CD4-positive, alpha-beta T cell (primary cell): ENCODE results near the gene TOM1L2. TPM values are rescaled to one million over a fixed set of nuclear protein-coding genes. Genes with fewer than 3 reads are reported as not detected.

Experiments used
- ATAC-seq: fragments of 200-7000 bp; cut with Tn5 transposase; one replicate; pipeline ENCODE4 v1.10.0; 2022; ENCODE audit warnings: mild to moderate bottlenecking; ENCODE audit not compliant: poor library complexity
- CTCF ChIA-PET: fragments of 350-600 bp; sonication (Branson Sonifier 250); formaldehyde crosslinking; loops from one replicate; lab custom pipeline; 2021; ENCODE audit warnings: antibody characterized with exemption, inconsistent platforms; lab: Charles Lee
- POLR2A ChIA-PET: fragments of 350-600 bp; sonication (Branson Sonifier 250); formaldehyde crosslinking; loops from one replicate; lab custom pipeline; 2021; ENCODE audit warnings: antibody characterized with exemption, inconsistent platforms; lab: Charles Lee
- DNase-seq, 14 experiments: peaks; one replicate each; pipeline ENCODE4 v3.0.0-alpha.2; 2013 to 2020; ENCODE audit warnings: mixed read lengths in 2 of 14
- H3K27ac ChIP-seq, 2 donors: one replicate each; pipeline versions ENCODE4 v1.5.1 to v1.7.0; 2013; ENCODE audit warnings: low read length in 2 of 2, low read depth in 1 of 2, mild to moderate bottlenecking in 1 of 2
- H3K27me3 ChIP-seq, 2 experiments: 1 replicate in 1 of 2; 2 replicates in 1 of 2; pipeline versions ENCODE4 v1.6.1 to v1.7.0; 2013; ENCODE audit warnings: low read length in 2 of 2, control low read depth in 1 of 2, mild to moderate bottlenecking in 1 of 2, moderate library complexity in 1 of 2; ENCODE audit not compliant: insufficient read depth in 2 of 2, control insufficient read depth in 1 of 2
- H3K36me3 ChIP-seq: one replicate; pipeline ENCODE4 v1.6.1; 2013; ENCODE audit warnings: low read length, control low read depth; ENCODE audit not compliant: insufficient read depth
- H3K4me1 ChIP-seq: one replicate; pipeline ENCODE4 v1.6.1; 2013; ENCODE audit warnings: low read length, control low read depth; ENCODE audit not compliant: insufficient read depth
- H3K4me3 ChIP-seq: one replicate; pipeline ENCODE4 v1.5.1; 2013; ENCODE audit warnings: mild to moderate bottlenecking, low read length, moderate library complexity
- H3K9me3 ChIP-seq, 2 experiments: 1 replicate in 1 of 2; 2 replicates in 1 of 2; pipeline versions ENCODE4 v1.6.1 to v1.7.0; 2013; ENCODE audit warnings: low read length in 2 of 2, mild to moderate bottlenecking in 2 of 2, control low read depth in 1 of 2, moderate library complexity in 1 of 2; ENCODE audit not compliant: control insufficient read depth in 1 of 2, insufficient read depth in 1 of 2
- H3K27ac Mint-ChIP-seq: one replicate; pipeline ENCODE4 v1.8.0; 2020; ENCODE audit warnings: mixed read lengths
- H3K27me3 Mint-ChIP-seq: one replicate; pipeline ENCODE4 v1.8.0; 2021; ENCODE audit warnings: mixed read lengths
- H3K36me3 Mint-ChIP-seq: one replicate; pipeline ENCODE4 v1.8.0; 2021; ENCODE audit warnings: low read depth, mixed read lengths
- H3K4me1 Mint-ChIP-seq: one replicate; pipeline ENCODE4 v1.8.0; 2021; ENCODE audit warnings: low read depth, mixed read lengths
- H3K4me3 Mint-ChIP-seq: one replicate; pipeline ENCODE4 v1.8.0; 2020; ENCODE audit warnings: mild to moderate bottlenecking, mixed read lengths
- H3K9me3 Mint-ChIP-seq: one replicate; pipeline ENCODE4 v1.8.0; 2020; ENCODE audit warnings: mixed read lengths
- CTCF ChIP-seq: fragments of 200-600 bp; IDR thresholded peaks from one replicate; pipeline ENCODE4 v1.8.0; 2022; ENCODE audit warnings: antibody characterized with exemption, mild to moderate bottlenecking
- intact Hi-C, 2 experiments: fragments of 100-400 bp; cut with DNase I in 1 of 2; cut with micrococcal nuclease in 1 of 2; formaldehyde crosslinking; loops; one replicate each; pipeline versions ENCODE4 v1.15.1 to v1.9.0; 2023 to 2025; cut with DNase I, micrococcal nuclease
- total RNA-seq, 174 experiments: library from RNA in 2 of 174; stranded (reverse) in 2 of 174; gene quantifications; one replicate each; pipeline ENCODE4 v1.2.3 and lab custom pipeline; 2021 to 2026

The TOM1L2 gene
- total RNA-seq, 2 experiments from 2014 or later = 28.5 to 30.5 TPM

DNA sequence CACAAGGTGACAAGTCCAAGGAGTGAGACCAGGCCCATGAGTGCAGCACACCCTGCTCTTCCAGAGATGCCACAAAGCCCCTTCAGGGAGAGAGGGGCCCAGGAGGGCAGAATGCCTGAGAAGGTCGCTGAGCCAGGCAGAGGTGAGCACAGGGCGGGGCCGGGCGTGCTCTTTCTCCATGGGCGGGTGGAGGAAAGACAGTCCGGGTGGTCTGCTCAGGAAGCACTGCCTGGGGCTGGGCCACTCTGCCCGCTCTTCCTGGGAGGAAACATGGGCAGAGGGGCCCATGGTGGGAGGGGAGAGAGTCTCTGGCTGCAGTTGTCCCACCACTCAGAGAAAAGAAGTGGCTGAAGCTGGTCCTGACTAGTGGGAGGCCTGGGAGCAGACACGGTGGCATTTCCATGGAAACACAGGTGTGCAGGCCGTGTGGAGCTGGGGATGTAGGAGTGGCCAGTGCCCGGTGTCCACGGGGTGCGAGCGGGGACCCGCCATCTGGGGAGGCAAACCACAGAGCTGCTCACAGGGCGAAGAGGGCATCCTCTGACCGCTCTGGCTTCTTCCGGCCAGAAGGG, 125.0 kb downstream of the TOM1L2 start:
- POLR2A ChIA-PET = interaction anchor here (4.5 kb wide), 1 partner anchor 12 kb away, joined by 71 read pairs; the partner anchor contains the start of gene SREBF1
- CTCF ChIA-PET = no interaction called here
- no peaks in the 10 kb centered on the region for H3K27me3 Mint-ChIP-seq
- no peaks in the 10 kb centered on the region for H3K9me3 Mint-ChIP-seq
- peak overlapping the region; percentile 25 for H3K4me3 Mint-ChIP-seq
- no peaks in the 10 kb centered on the region for H3K9me3 ChIP-seq
- no peak for TF ChIP-seq CTCF
- ATAC-seq (no peak), DNase-seq (no peak)
- no peak overlapping the region for H3K27ac ChIP-seq
- H3K4me1 Mint-ChIP-seq = peaks cover 50% of the 10 kb centered on the region
- intact Hi-C loops = no loop called here
- H3K4me1 ChIP-seq = peaks cover 54% of the 10 kb centered on the region
- H3K27ac Mint-ChIP-seq = peak overlapping the region; percentile 99
- no peaks in the 10 kb centered on the region for H3K27me3 ChIP-seq
- peaks cover 9% of the 10 kb centered on the region for H3K36me3 ChIP-seq
- H3K4me3 ChIP-seq = no peak overlapping the region
- H3K36me3 Mint-ChIP-seq = peaks cover 4% of the 10 kb centered on the region

- POLR2A ChIA-PET = no interaction called here
- H3K27ac Mint-ChIP-seq = peak overlapping the region; percentile 51
Observed at GRCh38 chr17:17846645-17847044, 125.6 kb downstream of the TOM1L2 start.

DNA sequence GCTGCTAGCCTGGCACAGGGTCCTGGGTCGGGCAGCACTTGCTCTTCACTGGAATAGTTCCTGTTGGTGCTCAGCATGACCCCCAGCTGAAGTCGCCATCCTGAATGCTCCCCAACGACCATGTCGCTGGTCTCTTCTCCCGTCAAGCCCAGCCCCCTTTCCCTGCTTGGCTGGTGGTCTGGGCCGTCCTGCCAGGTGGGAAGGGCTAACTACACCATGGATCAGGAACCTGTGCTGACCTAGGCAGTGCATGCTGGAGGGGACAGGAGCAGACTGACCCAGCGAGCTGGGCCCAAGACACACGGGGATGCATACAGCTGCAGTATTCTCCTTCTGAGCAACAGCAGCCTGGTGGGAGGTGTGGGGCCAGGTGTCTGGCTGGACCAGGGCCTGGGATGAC, 126.2 kb downstream of the TOM1L2 start:
- Mint-ChIP-seq H3K9me3 (no peaks in the 10 kb centered on the region), H3K4me3 (no peak overlapping the region), H3K36me3 (peaks cover 4% of the 10 kb centered on the region), H3K27me3 (no peaks in the 10 kb centered on the region), H3K4me1 (peaks cover 42% of the 10 kb centered on the region), H3K27ac (peak overlapping the region; percentile 51)
- no peaks in the 10 kb centered on the region for H3K9me3 ChIP-seq
- H3K27me3 ChIP-seq = no peaks in the 10 kb centered on the region
- intact Hi-C loops = no loop called here
- peaks cover 9% of the 10 kb centered on the region for H3K36me3 ChIP-seq
- peaks cover 48% of the 10 kb centered on the region for H3K4me1 ChIP-seq
- DNase-seq (no peak), ATAC-seq (no peak)
- CTCF ChIA-PET = no interaction called here
- no peak overlapping the region for H3K27ac ChIP-seq
- no peak for TF ChIP-seq CTCF
- H3K4me3 ChIP-seq = no peak overlapping the region
- POLR2A ChIA-PET = interaction anchor here (1.4 kb wide), 1 partner anchor 10 kb away, joined by 4 read pairs; no protein-coding TSS in a partner anchor

More at GRCh38 chr17:17846645-17847044, 125.6 kb downstream of the TOM1L2 start:
- TF ChIP-seq CTCF = no peak
- no peaks in the 10 kb centered on the region for H3K27me3 ChIP-seq
- intact Hi-C loops = no loop called here
- H3K4me3 ChIP-seq = no peak overlapping the region
- no peaks in the 10 kb centered on the region for H3K27me3 Mint-ChIP-seq
- peaks cover 9% of the 10 kb centered on the region for H3K36me3 ChIP-seq
- no peak overlapping the region for H3K27ac ChIP-seq
- CTCF ChIA-PET = no interaction called here
- no peak for ATAC-seq
- no peak overlapping the region for H3K4me3 Mint-ChIP-seq
- H3K4me1 Mint-ChIP-seq = peaks cover 45% of the 10 kb centered on the region
- H3K9me3 ChIP-seq = no peaks in the 10 kb centered on the region
- DNase-seq = no peak
- H3K9me3 Mint-ChIP-seq = no peaks in the 10 kb centered on the region
- H3K36me3 Mint-ChIP-seq = peaks cover 4% of the 10 kb centered on the region
- H3K4me1 ChIP-seq = peaks cover 49% of the 10 kb centered on the region
